Measurements from ENCODE around the gene PTPRR. TPM values are rescaled to one million over a fixed set of nuclear protein-coding genes. Genes with fewer than 3 reads are reported as not detected.

Gene PTPRR
- total RNA-seq, 2 experiments from 2014 or later = not detected

DNA sequence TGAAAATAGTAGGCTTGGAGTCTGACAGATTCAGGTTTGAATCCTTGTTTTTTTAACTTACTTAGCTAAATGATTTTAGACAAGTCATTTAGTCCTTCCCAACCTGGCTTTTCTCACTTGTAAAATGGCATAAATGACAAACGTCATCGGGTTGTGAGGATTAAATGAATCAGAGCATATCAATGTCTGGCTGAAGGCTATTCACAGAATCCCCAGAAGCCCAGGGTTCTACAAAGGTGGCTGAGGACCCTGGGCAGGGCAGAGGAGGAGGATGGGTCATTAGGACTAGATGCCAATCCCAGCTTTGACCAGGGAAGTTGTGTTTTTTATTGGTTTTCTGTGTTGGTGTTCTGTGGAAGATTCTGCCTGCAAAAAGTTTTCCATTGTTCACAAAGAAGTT, 275.7 kb downstream of the PTPRR start:
- Histone ChIP-seq H3K9me2 (ENCODE audit: insufficient read depth, low read length) (no peaks in the 10 kb centered on the region), H3K4me2 (ENCODE audit: low read length) (no peak overlapping the region), H3K4me3 (ENCODE audit: low read depth, low read length, poor library complexity, severe bottlenecking) (no peak overlapping the region), H3K36me3 (ENCODE audit: insufficient read depth, low read length) (no peaks in the 10 kb centered on the region), H3K4me1 (ENCODE audit: insufficient read depth, low read length, poor library complexity, severe bottlenecking) (no peaks in the 10 kb centered on the region), H2AFZ (ENCODE audit: low read length) (no peak overlapping the region), H3K27ac (ENCODE audit: low read depth, low read length, poor library complexity, severe bottlenecking) (no peak overlapping the region), H4K20me1 (ENCODE audit: insufficient read depth, low read length) (no peaks in the 10 kb centered on the region), H3K9me3 (ENCODE audit: low read length) (no peaks in the 10 kb centered on the region), H3K79me2 (ENCODE audit: insufficient read depth, low read depth, low read length) (no peaks in the 10 kb centered on the region)
- intact Hi-C loops (cut with micrococcal nuclease; ENCODE audit: unreplicated experiment) = no loop called here
- POLR2A ChIA-PET = interaction anchor here (0.7 kb wide), 1 partner anchor 607 kb away, joined by 3 read pairs; no protein-coding TSS in a partner anchor
- no peak for DNase-seq (ENCODE audit: low spot score)
- BruUV-seq (replicated peaks) = no TSS peak
- TF ChIP-seq, protein P1, sequence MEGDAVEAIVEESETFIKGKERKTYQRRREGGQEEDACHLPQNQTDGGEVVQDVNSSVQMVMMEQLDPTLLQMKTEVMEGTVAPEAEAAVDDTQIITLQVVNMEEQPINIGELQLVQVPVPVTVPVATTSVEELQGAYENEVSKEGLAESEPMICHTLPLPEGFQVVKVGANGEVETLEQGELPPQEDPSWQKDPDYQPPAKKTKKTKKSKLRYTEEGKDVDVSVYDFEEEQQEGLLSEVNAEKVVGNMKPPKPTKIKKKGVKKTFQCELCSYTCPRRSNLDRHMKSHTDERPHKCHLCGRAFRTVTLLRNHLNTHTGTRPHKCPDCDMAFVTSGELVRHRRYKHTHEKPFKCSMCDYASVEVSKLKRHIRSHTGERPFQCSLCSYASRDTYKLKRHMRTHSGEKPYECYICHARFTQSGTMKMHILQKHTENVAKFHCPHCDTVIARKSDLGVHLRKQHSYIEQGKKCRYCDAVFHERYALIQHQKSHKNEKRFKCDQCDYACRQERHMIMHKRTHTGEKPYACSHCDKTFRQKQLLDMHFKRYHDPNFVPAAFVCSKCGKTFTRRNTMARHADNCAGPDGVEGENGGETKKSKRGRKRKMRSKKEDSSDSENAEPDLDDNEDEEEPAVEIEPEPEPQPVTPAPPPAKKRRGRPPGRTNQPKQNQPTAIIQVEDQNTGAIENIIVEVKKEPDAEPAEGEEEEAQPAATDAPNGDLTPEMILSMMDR (conservative IDR thresholded peaks at IDR 0.05; ENCODE audit: low read length) = no peak
- no peak for TF ChIP-seq EZH2phosphoT487 (IDR thresholded peaks at IDR 0.05; ENCODE audit: borderline replicate concordance, low read depth, low read length)
- CTCF ChIA-PET (ENCODE audit: unreplicated experiment) = no interaction called here

DNA sequence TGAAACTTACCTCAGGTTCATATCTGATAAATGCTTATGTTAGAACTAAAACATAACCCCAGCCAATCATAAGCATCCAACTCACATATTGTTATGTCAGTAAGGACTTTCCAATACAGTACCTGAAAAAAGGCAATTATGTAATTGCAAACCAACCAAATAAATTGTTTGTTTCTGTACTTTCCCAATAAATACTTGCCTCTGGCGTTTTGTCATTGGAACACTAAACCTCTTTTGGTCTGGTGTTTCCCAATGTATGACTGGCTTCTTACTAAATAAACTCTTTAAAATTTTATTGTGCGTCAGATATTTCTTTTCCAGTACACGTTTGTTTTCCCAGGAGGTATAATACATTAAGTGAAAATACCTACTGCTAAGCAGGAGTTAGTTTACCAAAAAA, 276.6 kb downstream of the PTPRR start:
- no peaks in the 10 kb centered on the region for H3K9me2 ChIP-seq (ENCODE audit: insufficient read depth, low read length)
- no peaks in the 10 kb centered on the region for H3K79me2 ChIP-seq (ENCODE audit: insufficient read depth, low read depth, low read length)
- no peak overlapping the region for H3K27ac ChIP-seq (ENCODE audit: low read depth, low read length, poor library complexity, severe bottlenecking)
- CTCF ChIA-PET (ENCODE audit: unreplicated experiment) = no interaction called here
- no peaks in the 10 kb centered on the region for H3K4me1 ChIP-seq (ENCODE audit: insufficient read depth, low read length, poor library complexity, severe bottlenecking)
- no peaks in the 10 kb centered on the region for H3K9me3 ChIP-seq (ENCODE audit: low read length)
- POLR2A ChIA-PET = interaction anchor here (1.3 kb wide), 1 partner anchor 15 kb away, joined by 3 read pairs; no protein-coding TSS in a partner anchor
- H2AFZ ChIP-seq (ENCODE audit: low read length) = no peak overlapping the region
- no peaks in the 10 kb centered on the region for H4K20me1 ChIP-seq (ENCODE audit: insufficient read depth, low read length)
- TF ChIP-seq, protein P1 (conservative IDR thresholded peaks at IDR 0.05; ENCODE audit: low read length) = no peak
- no peak for TF ChIP-seq EZH2phosphoT487 (IDR thresholded peaks at IDR 0.05; ENCODE audit: borderline replicate concordance, low read depth, low read length)
- no TSS peak for BruUV-seq (replicated peaks)
- no peak for DNase-seq (ENCODE audit: low spot score)
- intact Hi-C loops (cut with micrococcal nuclease; ENCODE audit: unreplicated experiment) = no loop called here
- no peaks in the 10 kb centered on the region for H3K36me3 ChIP-seq (ENCODE audit: insufficient read depth, low read length)
- no peak overlapping the region for H3K4me2 ChIP-seq (ENCODE audit: low read length)
- H3K4me3 ChIP-seq (ENCODE audit: low read depth, low read length, poor library complexity, severe bottlenecking) = no peak overlapping the region

DNA sequence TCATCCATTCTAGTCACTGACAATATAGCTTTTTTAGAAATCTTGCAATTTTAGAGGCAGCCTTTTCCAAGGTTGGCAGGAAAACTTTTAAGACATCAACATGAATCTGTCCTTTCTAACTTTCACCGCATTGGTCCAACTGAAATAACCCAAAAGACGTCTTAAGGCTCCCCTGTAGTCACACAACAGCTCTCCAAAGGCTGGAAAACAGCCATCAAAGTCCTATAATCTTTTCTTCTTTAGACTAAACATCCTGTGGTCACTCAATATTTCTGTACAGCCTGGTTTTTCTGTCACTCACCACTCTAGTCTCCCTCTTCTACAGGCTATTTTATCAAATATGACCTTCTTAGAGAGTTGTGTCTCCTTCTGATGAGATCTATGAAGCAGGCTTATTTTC, 278.8 kb downstream of the PTPRR start:
- Histone ChIP-seq H4K20me1 (ENCODE audit: insufficient read depth, low read length) (no peaks in the 10 kb centered on the region), H3K9me3 (ENCODE audit: low read length) (no peaks in the 10 kb centered on the region), H3K79me2 (ENCODE audit: insufficient read depth, low read depth, low read length) (no peaks in the 10 kb centered on the region), H3K4me1 (ENCODE audit: insufficient read depth, low read length, poor library complexity, severe bottlenecking) (no peaks in the 10 kb centered on the region), H3K9me2 (ENCODE audit: insufficient read depth, low read length) (no peaks in the 10 kb centered on the region), H3K4me2 (ENCODE audit: low read length) (no peak overlapping the region), H3K27ac (ENCODE audit: low read depth, low read length, poor library complexity, severe bottlenecking) (no peak overlapping the region), H3K4me3 (ENCODE audit: low read depth, low read length, poor library complexity, severe bottlenecking) (no peak overlapping the region), H2AFZ (ENCODE audit: low read length) (no peak overlapping the region), H3K36me3 (ENCODE audit: insufficient read depth, low read length) (no peaks in the 10 kb centered on the region)
- no TSS peak for BruUV-seq (replicated peaks)
- ChIA-PET CTCF (ENCODE audit: unreplicated experiment) (no interaction called here), POLR2A (interaction anchor here (1.4 kb wide), 1 partner anchor 10 kb away, joined by 4 read pairs; no protein-coding TSS in a partner anchor)
- intact Hi-C loops (cut with micrococcal nuclease; ENCODE audit: unreplicated experiment) = no loop called here
- TF ChIP-seq, protein P1 (conservative IDR thresholded peaks at IDR 0.05; ENCODE audit: low read length) = no peak
- TF ChIP-seq EZH2phosphoT487 (IDR thresholded peaks at IDR 0.05; ENCODE audit: borderline replicate concordance, low read depth, low read length) = no peak
- DNase-seq (ENCODE audit: low spot score) = no peak
